Stimulated activated CD8-positive, alpha-beta memory T cell treated with anti-CD3 and anti-CD28 coated beads, Interleukin-7, amount 100 ng/mL, for 48 hours (primary cell): ENCODE results near the gene ITPRID1.

Source experiments
- DNase-seq, 2 donors: peaks; one replicate each; pipeline ENCODE4 v3.0.0-alpha.2; 2020; ENCODE audit warnings: low read depth in 1 of 2; ENCODE audit errors: extremely low read depth in 1 of 2

ITPRID1 gene

GRCh38 chr7:31692871-31693270 is 179.0 kb downstream of the ITPRID1 start:
- no peak for DNase-seq

DNA sequence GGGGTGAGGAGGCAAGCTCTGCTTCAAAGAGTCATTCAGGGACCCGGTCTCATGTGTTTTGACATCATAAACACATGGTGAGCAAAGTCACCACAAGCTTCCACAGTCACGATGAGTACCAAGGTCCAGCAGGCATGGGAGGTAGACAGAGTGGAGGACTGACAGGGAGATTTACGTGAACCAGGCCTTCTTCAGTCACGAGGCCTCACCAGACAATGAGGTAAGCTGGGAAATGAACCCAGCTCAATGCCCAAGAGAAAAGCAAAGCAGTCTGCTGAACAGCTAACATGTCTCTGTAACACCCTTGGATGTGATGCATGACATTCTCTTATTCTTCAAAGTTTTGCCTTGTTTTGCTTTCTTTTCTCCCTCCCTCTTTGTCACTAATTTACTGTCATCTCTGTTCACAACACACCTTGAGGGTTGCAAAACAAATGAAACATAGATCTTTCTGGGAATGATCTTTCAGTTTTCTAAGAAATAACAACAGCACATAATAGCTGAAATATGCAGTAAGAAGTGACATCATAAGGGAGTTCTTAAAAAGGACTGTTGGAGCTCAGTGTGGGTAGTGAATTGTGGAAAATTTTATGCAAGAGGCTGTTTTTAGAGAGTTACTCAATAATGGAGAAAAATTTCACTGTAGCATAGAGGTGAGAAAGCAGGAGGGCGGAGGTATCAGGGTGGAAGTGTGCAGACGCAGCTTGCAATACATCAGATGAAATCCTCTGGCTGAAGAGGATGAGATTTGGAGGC is 182.1 kb downstream of the ITPRID1 start:
- DNase-seq, result no peak

DNA sequence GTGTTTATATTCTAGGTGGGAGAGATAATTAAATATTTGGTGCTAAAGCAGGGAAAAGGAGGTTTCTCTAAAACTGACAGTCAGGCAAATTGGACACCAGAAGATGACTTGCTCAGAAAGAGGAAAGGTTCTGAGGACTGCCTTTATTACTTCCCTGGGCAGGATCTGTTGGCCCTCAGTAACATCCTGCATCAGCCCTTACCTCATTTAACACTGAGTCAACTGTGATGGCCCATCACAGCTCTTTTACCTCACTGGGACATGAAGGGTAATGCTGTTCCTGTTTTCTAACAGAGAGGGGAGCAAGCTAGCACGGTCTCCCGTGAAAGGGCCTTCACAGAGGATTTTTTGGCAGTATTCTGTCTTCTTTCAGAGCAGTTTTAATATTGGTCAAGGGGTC is 185.2 kb downstream of the ITPRID1 start:
- no peak for DNase-seq

DNA sequence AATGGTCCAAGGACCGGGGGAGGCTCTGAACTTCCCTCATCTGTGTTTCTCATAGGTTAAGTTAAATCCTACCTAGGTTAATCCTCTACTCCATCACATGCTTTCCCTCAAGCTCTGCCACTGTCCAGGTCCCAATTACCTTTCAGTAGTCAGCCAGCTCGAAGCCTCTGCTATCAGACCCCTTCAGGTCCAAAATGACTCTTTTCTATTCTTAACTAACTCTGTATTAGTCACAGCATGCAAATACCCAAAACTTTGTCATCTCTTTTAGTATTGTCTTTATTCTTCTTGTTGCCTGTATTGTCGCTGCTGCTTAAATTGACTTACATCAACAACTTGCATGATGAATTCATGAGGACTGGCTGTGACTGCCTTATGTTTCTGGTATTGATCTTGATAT is 188.5 kb downstream of the ITPRID1 start:
- DNase-seq, result no peak

- no peak for DNase-seq
Measured at GRCh38 chr7:31705377-31705776, 191.5 kb downstream of the ITPRID1 start.

GRCh38 chr7:31707089-31707488 is 193.2 kb downstream of the ITPRID1 start:
- no peak for DNase-seq
